ENCODE measurements around the gene GRB10. TPM values are rescaled to one million over a fixed set of nuclear protein-coding genes. Genes with fewer than 3 reads are reported as not detected.
A peak's percentile ranks its signal among the peaks of the same experiment; 100 is the strongest.

Gene GRB10
- total and polyA plus RNA-seq, 4 donors = 10.7 to 53.1 (median 17.5) TPM

- TF ChIP-seq RXRA (IDR thresholded peaks at IDR 0.05) = peak; percentile 17 to 66
- TF ChIP-seq EGR1 (IDR thresholded peaks at IDR 0.05; ENCODE audit: low read depth in 2 of 2) = no peak
- no peak for TF ChIP-seq FOXA2 (IDR thresholded peaks at IDR 0.05)
- TF ChIP-seq NR2F2 (IDR thresholded peaks at IDR 0.05) = no peak
- TF ChIP-seq GABPA (IDR thresholded peaks at IDR 0.05 in 1 of 2, conservative IDR thresholded peaks at IDR 0.05 in 1 of 2) = no peak
- peak; percentile 82 to 84 for TF ChIP-seq HNF4A (conservative IDR thresholded peaks at IDR 0.05)
- TF ChIP-seq RAD21 (IDR thresholded peaks at IDR 0.05) = peak in 1 of 2 donors; percentile 7
- TF ChIP-seq, protein P1, sequence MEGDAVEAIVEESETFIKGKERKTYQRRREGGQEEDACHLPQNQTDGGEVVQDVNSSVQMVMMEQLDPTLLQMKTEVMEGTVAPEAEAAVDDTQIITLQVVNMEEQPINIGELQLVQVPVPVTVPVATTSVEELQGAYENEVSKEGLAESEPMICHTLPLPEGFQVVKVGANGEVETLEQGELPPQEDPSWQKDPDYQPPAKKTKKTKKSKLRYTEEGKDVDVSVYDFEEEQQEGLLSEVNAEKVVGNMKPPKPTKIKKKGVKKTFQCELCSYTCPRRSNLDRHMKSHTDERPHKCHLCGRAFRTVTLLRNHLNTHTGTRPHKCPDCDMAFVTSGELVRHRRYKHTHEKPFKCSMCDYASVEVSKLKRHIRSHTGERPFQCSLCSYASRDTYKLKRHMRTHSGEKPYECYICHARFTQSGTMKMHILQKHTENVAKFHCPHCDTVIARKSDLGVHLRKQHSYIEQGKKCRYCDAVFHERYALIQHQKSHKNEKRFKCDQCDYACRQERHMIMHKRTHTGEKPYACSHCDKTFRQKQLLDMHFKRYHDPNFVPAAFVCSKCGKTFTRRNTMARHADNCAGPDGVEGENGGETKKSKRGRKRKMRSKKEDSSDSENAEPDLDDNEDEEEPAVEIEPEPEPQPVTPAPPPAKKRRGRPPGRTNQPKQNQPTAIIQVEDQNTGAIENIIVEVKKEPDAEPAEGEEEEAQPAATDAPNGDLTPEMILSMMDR (IDR thresholded peaks at IDR 0.05; ENCODE audit: low read depth, low read length, missing input control) = no peak
Observed at GRCh38 chr7:50556247-50556991, 226.3 kb downstream of the GRB10 start (continued).

DNA sequence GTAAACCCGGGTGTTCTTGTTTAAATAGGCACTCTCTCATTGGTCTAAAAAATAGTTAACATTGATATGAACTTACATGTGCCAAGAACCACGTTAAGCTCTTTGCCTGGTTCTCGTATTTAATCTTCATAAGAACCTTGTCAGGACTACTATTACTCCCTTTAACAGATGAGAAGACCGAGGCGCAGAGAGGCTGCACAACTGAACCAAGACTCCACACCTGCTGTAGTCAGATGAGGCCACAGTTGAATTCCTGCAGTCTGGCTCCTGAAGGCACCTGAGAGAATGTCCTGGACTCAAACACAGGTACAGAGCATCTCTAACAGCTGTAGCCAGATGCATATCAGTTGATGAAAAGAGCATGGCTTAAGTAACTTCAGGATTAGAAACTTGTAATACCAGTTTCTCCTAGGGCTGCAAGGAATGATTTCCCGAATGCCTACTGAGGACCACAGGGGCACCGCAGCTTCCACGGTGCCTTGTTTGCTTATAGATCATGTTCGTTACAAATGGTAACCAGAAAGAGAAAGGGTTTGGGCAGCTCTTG is 227.0 kb downstream of the GRB10 start:
- H3K4me3 ChIP-seq (ENCODE audit: low read depth in 1 of 3, low read length in 3 of 3) = no peak overlapping the region
- TF ChIP-seq NR2F2 (IDR thresholded peaks at IDR 0.05) = no peak
- no peak for TF ChIP-seq ZBTB33 (IDR thresholded peaks at IDR 0.05)
- no peak for TF ChIP-seq SP1 (IDR thresholded peaks at IDR 0.05)
- TF ChIP-seq FOXA2 (IDR thresholded peaks at IDR 0.05) = no peak
- no peak for TF ChIP-seq JUND (IDR thresholded peaks at IDR 0.05)
- TF ChIP-seq, protein P2, sequence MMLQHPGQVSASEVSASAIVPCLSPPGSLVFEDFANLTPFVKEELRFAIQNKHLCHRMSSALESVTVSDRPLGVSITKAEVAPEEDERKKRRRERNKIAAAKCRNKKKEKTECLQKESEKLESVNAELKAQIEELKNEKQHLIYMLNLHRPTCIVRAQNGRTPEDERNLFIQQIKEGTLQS (IDR thresholded peaks at IDR 0.05) = no peak
- no peak for TF ChIP-seq HNF4G (IDR thresholded peaks at IDR 0.05)
- TF ChIP-seq RXRA (IDR thresholded peaks at IDR 0.05) = no peak
- TF ChIP-seq EGR1 (IDR thresholded peaks at IDR 0.05; ENCODE audit: low read depth in 2 of 2) = no peak
- TF ChIP-seq HNF4A (conservative IDR thresholded peaks at IDR 0.05) = no peak
- no peak for TF ChIP-seq YY1 (IDR thresholded peaks at IDR 0.05)
- no peak for TF ChIP-seq FOXA1 (IDR thresholded peaks at IDR 0.05)
- TF ChIP-seq RAD21 (IDR thresholded peaks at IDR 0.05) = no peak
- TF ChIP-seq, protein P1 (IDR thresholded peaks at IDR 0.05; ENCODE audit: low read depth, low read length, missing input control) = no peak
- TF ChIP-seq GABPA (IDR thresholded peaks at IDR 0.05 in 1 of 2, conservative IDR thresholded peaks at IDR 0.05 in 1 of 2) = no peak
- no peak for DNase-seq (ENCODE audit: low spot score)
- no peak overlapping the region for H3K27ac ChIP-seq (ENCODE audit: low read depth in 1 of 2, low read length in 2 of 2)
- no peak overlapping the region for H3K9ac ChIP-seq (ENCODE audit: low read depth in 1 of 2, low read length in 2 of 2)
- WGBS = 89% methylated on average over 9 of the region's 9 CpGs
- H3K4me1 ChIP-seq (ENCODE audit: control insufficient read depth in 4 of 4, insufficient read depth in 4 of 4, low read length in 3 of 4) = peaks cover 4 to 26% (median 12%) of the 10 kb centered on the region in 4 donors
- no peaks in the 10 kb centered on the region for H3K27me3 ChIP-seq (ENCODE audit: control insufficient read depth in 4 of 4, insufficient read depth in 4 of 4, low read length in 3 of 4)
- H3K9me3 ChIP-seq (ENCODE audit: control insufficient read depth in 4 of 4, low read length in 3 of 4) = no peaks in the 10 kb centered on the region
- H3K36me3 ChIP-seq (ENCODE audit: control insufficient read depth in 4 of 4, insufficient read depth in 3 of 4, low read depth in 1 of 4, low read length in 3 of 4) = no peaks in the 10 kb centered on the region
